ENCODE results near the gene NUP214.

Gene NUP214

GRCh38 chr9:131142160-131142559 is 16.8 kb downstream of the NUP214 start:
- no CpG with 5 or more reads among the region's 3 CpGs for WGBS (ENCODE audit: extremely low coverage, insufficient coverage, insufficient read length)
- Histone ChIP-seq H4K12ac (ENCODE audit: low read depth, low read length) (no peak overlapping the region), H4K91ac (ENCODE audit: low read depth, low read length) (no peak overlapping the region), H3K4me1 (ENCODE audit: control insufficient read depth in 1 of 2, insufficient read depth in 2 of 2, low read length in 2 of 2) (no peaks in the 10 kb centered on the region), H3K4me3 (ENCODE audit: low read depth, low read length) (no peak overlapping the region), H3K4ac (ENCODE audit: low read depth, low read length) (no peak overlapping the region), H3K4me2 (ENCODE audit: low read length) (no peak overlapping the region), H4K8ac (ENCODE audit: low read depth, low read length) (no peak overlapping the region), H3K9ac (ENCODE audit: low read length) (no peak overlapping the region), H3K23ac (ENCODE audit: low read length) (no peak overlapping the region), H3K14ac (ENCODE audit: low read length) (no peak overlapping the region), H3K27me3 (ENCODE audit: insufficient read depth, low read length) (no peaks in the 10 kb centered on the region), H2BK120ac (ENCODE audit: insufficient read depth, low read length, poor library complexity) (no peak overlapping the region), H2AFZ (ENCODE audit: insufficient read depth, low read length, poor library complexity) (no peak overlapping the region), H3K18ac (ENCODE audit: low read length) (no peak overlapping the region), H3K79me1 (ENCODE audit: low read length) (no peaks in the 10 kb centered on the region), H3K27ac (ENCODE audit: low read depth, low read length) (no peak overlapping the region), H2AK5ac (ENCODE audit: low read length) (no peak overlapping the region), H2BK12ac (ENCODE audit: low read length) (no peak overlapping the region), H3K9me3 (ENCODE audit: insufficient read depth, low read depth, low read length) (peaks cover 2% of the 10 kb centered on the region), H3K36me3 (ENCODE audit: control insufficient read depth in 1 of 2, insufficient read depth in 2 of 2, low read length in 2 of 2) (peaks cover 22 to 51% of the 10 kb centered on the region in 2 experiments), H2BK5ac (ENCODE audit: low read depth, low read length, poor library complexity) (no peak overlapping the region), H3K79me2 (ENCODE audit: control insufficient read depth, insufficient read depth, low read length, poor library complexity) (no peaks in the 10 kb centered on the region)
- DNase-seq, result no peak

GRCh38 chr9:131144201-131144600 is 18.8 kb downstream of the NUP214 start:
- Histone ChIP-seq H3K79me2 (ENCODE audit: control insufficient read depth, insufficient read depth, low read length, poor library complexity) (no peaks in the 10 kb centered on the region), H2AFZ (ENCODE audit: insufficient read depth, low read length, poor library complexity) (no peak overlapping the region), H3K9me3 (ENCODE audit: insufficient read depth, low read depth, low read length) (peaks cover 2% of the 10 kb centered on the region), H4K91ac (ENCODE audit: low read depth, low read length) (no peak overlapping the region), H3K36me3 (ENCODE audit: control insufficient read depth in 1 of 2, insufficient read depth in 2 of 2, low read length in 2 of 2) (peaks cover 25 to 53% of the 10 kb centered on the region in 2 experiments), H2AK5ac (ENCODE audit: low read length) (no peak overlapping the region), H3K79me1 (ENCODE audit: low read length) (no peaks in the 10 kb centered on the region), H3K14ac (ENCODE audit: low read length) (no peak overlapping the region), H2BK120ac (ENCODE audit: insufficient read depth, low read length, poor library complexity) (no peak overlapping the region), H4K12ac (ENCODE audit: low read depth, low read length) (no peak overlapping the region), H3K4ac (ENCODE audit: low read depth, low read length) (no peak overlapping the region), H4K8ac (ENCODE audit: low read depth, low read length) (no peak overlapping the region), H3K4me1 (ENCODE audit: control insufficient read depth in 1 of 2, insufficient read depth in 2 of 2, low read length in 2 of 2) (no peaks in the 10 kb centered on the region), H3K18ac (ENCODE audit: low read length) (no peak overlapping the region), H2BK5ac (ENCODE audit: low read depth, low read length, poor library complexity) (no peak overlapping the region), H3K4me3 (ENCODE audit: low read depth, low read length) (no peak overlapping the region), H2BK12ac (ENCODE audit: low read length) (no peak overlapping the region), H3K9ac (ENCODE audit: low read length) (no peak overlapping the region), H3K23ac (ENCODE audit: low read length) (no peak overlapping the region), H3K27ac (ENCODE audit: low read depth, low read length) (no peak overlapping the region), H3K27me3 (ENCODE audit: insufficient read depth, low read length) (no peaks in the 10 kb centered on the region), H3K4me2 (ENCODE audit: low read length) (no peak overlapping the region)
- no CpG with 5 or more reads among the region's 3 CpGs for WGBS (ENCODE audit: extremely low coverage, insufficient coverage, insufficient read length)
- DNase-seq, result no peak

GRCh38 chr9:131145245-131145644 is 19.9 kb downstream of the NUP214 start:
- Histone ChIP-seq H4K12ac (ENCODE audit: low read depth, low read length) (no peak overlapping the region), H3K79me2 (ENCODE audit: control insufficient read depth, insufficient read depth, low read length, poor library complexity) (no peaks in the 10 kb centered on the region), H3K36me3 (ENCODE audit: control insufficient read depth in 1 of 2, insufficient read depth in 2 of 2, low read length in 2 of 2) (peaks cover 28 to 53% of the 10 kb centered on the region in 2 experiments), H3K4me2 (ENCODE audit: low read length) (no peak overlapping the region), H3K18ac (ENCODE audit: low read length) (no peak overlapping the region), H3K4me1 (ENCODE audit: control insufficient read depth in 1 of 2, insufficient read depth in 2 of 2, low read length in 2 of 2) (no peaks in the 10 kb centered on the region), H4K91ac (ENCODE audit: low read depth, low read length) (no peak overlapping the region), H4K8ac (ENCODE audit: low read depth, low read length) (no peak overlapping the region), H3K27me3 (ENCODE audit: insufficient read depth, low read length) (no peaks in the 10 kb centered on the region), H2BK5ac (ENCODE audit: low read depth, low read length, poor library complexity) (no peak overlapping the region), H3K23ac (ENCODE audit: low read length) (no peak overlapping the region), H2BK12ac (ENCODE audit: low read length) (no peak overlapping the region), H3K9ac (ENCODE audit: low read length) (no peak overlapping the region), H3K9me3 (ENCODE audit: insufficient read depth, low read depth, low read length) (peaks cover 2% of the 10 kb centered on the region), H3K79me1 (ENCODE audit: low read length) (no peaks in the 10 kb centered on the region), H2AFZ (ENCODE audit: insufficient read depth, low read length, poor library complexity) (no peak overlapping the region), H3K27ac (ENCODE audit: low read depth, low read length) (no peak overlapping the region), H2BK120ac (ENCODE audit: insufficient read depth, low read length, poor library complexity) (no peak overlapping the region), H3K4me3 (ENCODE audit: low read depth, low read length) (no peak overlapping the region), H3K4ac (ENCODE audit: low read depth, low read length) (no peak overlapping the region), H2AK5ac (ENCODE audit: low read length) (no peak overlapping the region), H3K14ac (ENCODE audit: low read length) (no peak overlapping the region)
- DNase-seq, result no peak
- no CpG with 5 or more reads among the region's 2 CpGs for WGBS (ENCODE audit: extremely low coverage, insufficient coverage, insufficient read length)

GRCh38 chr9:131146186-131146585 is 20.8 kb downstream of the NUP214 start:
- no peak overlapping the region for H4K12ac ChIP-seq (ENCODE audit: low read depth, low read length)
- no peaks in the 10 kb centered on the region for H3K79me2 ChIP-seq (ENCODE audit: control insufficient read depth, insufficient read depth, low read length, poor library complexity)
- no peak overlapping the region for H3K18ac ChIP-seq (ENCODE audit: low read length)
- no peak overlapping the region for H4K8ac ChIP-seq (ENCODE audit: low read depth, low read length)
- H2BK5ac ChIP-seq (ENCODE audit: low read depth, low read length, poor library complexity), result no peak overlapping the region
- peaks cover 28 to 54% of the 10 kb centered on the region in 2 experiments for H3K36me3 ChIP-seq (ENCODE audit: control insufficient read depth in 1 of 2, insufficient read depth in 2 of 2, low read length in 2 of 2)
- H3K27ac ChIP-seq (ENCODE audit: low read depth, low read length), result no peak overlapping the region
- H2AFZ ChIP-seq (ENCODE audit: insufficient read depth, low read length, poor library complexity), result no peak overlapping the region
- no peak overlapping the region for H4K91ac ChIP-seq (ENCODE audit: low read depth, low read length)
- H2BK120ac ChIP-seq (ENCODE audit: insufficient read depth, low read length, poor library complexity), result no peak overlapping the region
- no peak overlapping the region for H2AK5ac ChIP-seq (ENCODE audit: low read length)
- no peak overlapping the region for H2BK12ac ChIP-seq (ENCODE audit: low read length)
- H3K27me3 ChIP-seq (ENCODE audit: insufficient read depth, low read length), result no peaks in the 10 kb centered on the region
- no peak overlapping the region for H3K4me2 ChIP-seq (ENCODE audit: low read length)
- no peak overlapping the region for H3K23ac ChIP-seq (ENCODE audit: low read length)
- DNase-seq, result no peak
- peak overlapping the region; percentile 62 for H3K9ac ChIP-seq (ENCODE audit: low read length)
- no peaks in the 10 kb centered on the region for H3K4me1 ChIP-seq (ENCODE audit: control insufficient read depth in 1 of 2, insufficient read depth in 2 of 2, low read length in 2 of 2)
- no peaks in the 10 kb centered on the region for H3K79me1 ChIP-seq (ENCODE audit: low read length)
- H3K9me3 ChIP-seq (ENCODE audit: insufficient read depth, low read depth, low read length), result peaks cover 2% of the 10 kb centered on the region
- WGBS (ENCODE audit: extremely low coverage, insufficient coverage, insufficient read length), result no CpG with 5 or more reads among the region's 4 CpGs
- H3K4me3 ChIP-seq (ENCODE audit: low read depth, low read length), result no peak overlapping the region
- H3K14ac ChIP-seq (ENCODE audit: low read length), result no peak overlapping the region
- no peak overlapping the region for H3K4ac ChIP-seq (ENCODE audit: low read depth, low read length)
